ENCODE measurements around the gene CPNE6.
"Not testable (repeated sequence)": the region's sequence is repeated elsewhere in the genome, so short reads cannot be mapped to it uniquely, and the experiment has no call there.

The CPNE6 gene

GRCh38 chr14:24105609-24106239 is 34.4 kb downstream of the CPNE6 start:
- DNase-seq (ENCODE audit: low spot score): not testable (repeated sequence)

GRCh38 chr14:24106672-24107271 is 35.4 kb downstream of the CPNE6 start:
- DNase-seq (ENCODE audit: low spot score): no peak

- no peak for DNase-seq (ENCODE audit: low spot score)
These were observed 37.0 kb downstream of the CPNE6 start for GRCh38 chr14:24108336-24108874.

GRCh38 chr14:24110060-24110459 is 38.7 kb downstream of the CPNE6 start:
- peak; percentile 60 for DNase-seq (ENCODE audit: low spot score)

GRCh38 chr14:24110523-24110922 is 39.2 kb downstream of the CPNE6 start:
- DNase-seq (ENCODE audit: low spot score): no peak

- DNase-seq (ENCODE audit: low spot score): no peak
These were observed 42.0 kb downstream of the CPNE6 start for GRCh38 chr14:24113379-24113800.

- DNase-seq (ENCODE audit: low spot score): peak; percentile 97
These were observed 42.6 kb downstream of the CPNE6 start for GRCh38 chr14:24113801-24114531.

- DNase-seq (ENCODE audit: low spot score): peak; percentile 99
These were observed 43.4 kb downstream of the CPNE6 start, which contains the start of the genes DCAF11 and NRL for GRCh38 chr14:24114532-24115421. TSS of gene DCAF11 (plus strand) at chr14:24114777. CDS start at chr14:24115595, 818 bp downstream. TSS of gene NRL (minus strand) at chr14:24114949. CDS start at chr14:24082848, 32,101 bp downstream.

- no peak for DNase-seq (ENCODE audit: low spot score)
These were observed 44.2 kb downstream of the CPNE6 start for GRCh38 chr14:24115422-24116127.

GRCh38 chr14:24116128-24116814 is 44.9 kb downstream of the CPNE6 start:
- no peak for DNase-seq (ENCODE audit: low spot score)

- DNase-seq (ENCODE audit: low spot score): no peak
These were observed 45.8 kb downstream of the CPNE6 start for GRCh38 chr14:24117179-24117578.

- no peak for DNase-seq (ENCODE audit: low spot score)
These were observed 48.3 kb downstream of the CPNE6 start for GRCh38 chr14:24119691-24120090.

GRCh38 chr14:24121210-24121609 is 49.8 kb downstream of the CPNE6 start:
- no peak for DNase-seq (ENCODE audit: low spot score)

GRCh38 chr14:24122416-24122815 is 51.1 kb downstream of the CPNE6 start:
- DNase-seq (ENCODE audit: low spot score): no peak

- no peak for DNase-seq (ENCODE audit: low spot score)
These were observed 51.5 kb downstream of the CPNE6 start for GRCh38 chr14:24122898-24123297.

GRCh38 chr14:24123424-24124417 is 52.4 kb downstream of the CPNE6 start:
- DNase-seq (ENCODE audit: low spot score): no peak

GRCh38 chr14:24126939-24127338 is 55.6 kb downstream of the CPNE6 start:
- DNase-seq (ENCODE audit: low spot score): no peak

- no peak for DNase-seq (ENCODE audit: low spot score)
These were observed 56.3 kb downstream of the CPNE6 start for GRCh38 chr14:24127673-24128072.
